Muscle of back (tissue), 11 donors: ENCODE data around the gene FBXL3. TPM values are rescaled to one million over a fixed set of nuclear protein-coding genes. Genes with fewer than 3 reads are reported as not detected.
A peak's percentile ranks its signal among the peaks of the same experiment; 100 is the strongest.
"Not testable (repeated sequence)": the region's sequence is repeated elsewhere in the genome, so short reads cannot be mapped to it uniquely, and the experiment has no call there.

Source experiments
- DNase-seq, 3 donors: peaks; one replicate each; pipeline versions ENCODE4 v3.0.0 to v3.0.0-alpha.2; 2013
- polyA plus RNA-seq, 10 donors: library from polyadenylated mRNA; unstranded; fragments of 120-200 nt; gene quantifications; one replicate each; pipeline ENCODE4 v1.2.1, GENCODE V29; 2013; ENCODE audit not compliant: insufficient read length in 10 of 10

FBXL3 gene
- polyA plus RNA-seq, 10 donors: 32.5 to 44.6 (median 38.6) TPM

- peak; percentile 89 to 96 (median 91) for DNase-seq
Measured at GRCh38 chr13:76991796-76992547, 35.0 kb downstream of the FBXL3 start, which contains the start of gene CLN5. Gene CLN5, plus strand, starts transcription at chr13:76992081. Its CDS starts 18 bp downstream, at chr13:76992099.

- no peak for DNase-seq
Measured at GRCh38 chr13:76991432-76991795, 35.5 kb downstream of the FBXL3 start.

GRCh38 chr13:76983676-76984075 is 43.3 kb downstream of the FBXL3 start:
- no peak for DNase-seq

- DNase-seq: no peak
Measured at GRCh38 chr13:76982061-76982460, 44.9 kb downstream of the FBXL3 start.

GRCh38 chr13:76980075-76980718 is 46.8 kb downstream of the FBXL3 start:
- peak; percentile 47 to 89 (median 84) for DNase-seq

DNA sequence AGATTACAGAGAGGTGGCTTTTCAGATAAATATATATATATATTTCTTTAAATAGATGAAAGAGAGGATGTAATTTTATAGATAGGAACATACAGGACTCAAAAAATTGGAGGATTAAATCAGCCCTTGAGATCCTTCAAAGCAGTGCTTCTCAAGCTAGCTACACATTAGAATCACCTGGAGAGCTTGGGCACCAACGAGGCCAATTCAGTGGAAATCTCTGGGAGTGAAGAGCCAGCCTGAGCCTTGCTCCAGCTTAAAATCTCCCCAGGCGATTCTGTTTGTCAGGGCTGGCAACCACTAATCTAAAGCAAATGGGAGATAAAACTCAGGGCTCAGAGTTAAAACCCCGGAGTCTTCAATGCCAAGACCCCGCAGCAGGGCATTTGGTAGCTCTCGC is 50.0 kb downstream of the FBXL3 start:
- DNase-seq: no peak

DNA sequence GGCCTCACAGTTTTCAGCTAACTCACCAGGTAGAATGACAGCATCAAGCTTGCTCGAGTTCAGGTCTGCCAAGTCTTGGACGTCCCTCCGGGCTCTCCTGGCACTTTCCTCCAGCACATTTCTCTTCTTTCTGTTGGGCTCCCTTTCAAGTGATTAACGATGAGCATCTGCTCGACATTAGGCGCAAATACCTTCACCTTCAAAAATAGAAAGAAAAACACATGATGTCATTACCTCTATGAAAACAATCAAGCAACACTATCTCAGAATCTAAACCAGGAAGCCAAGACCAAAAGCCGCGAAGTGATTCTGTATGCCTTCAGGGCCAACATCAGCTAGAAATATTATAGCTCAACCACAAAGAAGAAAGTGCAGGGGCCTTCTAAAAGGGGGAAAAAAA is 50.5 kb downstream of the FBXL3 start:
- peak in 1 of 3 donors; percentile 33 for DNase-seq

DNA sequence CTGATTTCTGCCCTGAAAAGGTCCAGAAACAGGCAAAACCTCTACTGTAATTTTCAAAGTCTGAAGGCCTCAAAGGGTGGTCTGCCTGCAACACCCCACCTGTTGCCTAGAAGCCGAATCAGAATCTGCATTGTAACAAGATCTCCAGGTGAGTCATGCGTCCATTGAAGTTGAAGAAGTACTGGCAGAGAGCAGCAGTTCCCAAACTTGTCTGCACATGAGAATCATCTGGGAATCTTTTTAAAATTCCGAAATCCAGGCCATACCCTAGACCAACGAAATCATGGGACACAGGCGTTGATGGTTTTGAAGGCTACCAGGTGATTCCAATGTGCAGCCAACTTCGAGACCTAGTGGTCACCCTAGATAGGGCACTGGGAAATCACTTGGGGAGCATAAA is 51.1 kb downstream of the FBXL3 start:
- no peak for DNase-seq

- DNase-seq: no peak
Measured at GRCh38 chr13:76974618-76974975, 52.4 kb downstream of the FBXL3 start.

- DNase-seq: no peak
Measured at GRCh38 chr13:76973920-76974617, 52.9 kb downstream of the FBXL3 start.

DNA sequence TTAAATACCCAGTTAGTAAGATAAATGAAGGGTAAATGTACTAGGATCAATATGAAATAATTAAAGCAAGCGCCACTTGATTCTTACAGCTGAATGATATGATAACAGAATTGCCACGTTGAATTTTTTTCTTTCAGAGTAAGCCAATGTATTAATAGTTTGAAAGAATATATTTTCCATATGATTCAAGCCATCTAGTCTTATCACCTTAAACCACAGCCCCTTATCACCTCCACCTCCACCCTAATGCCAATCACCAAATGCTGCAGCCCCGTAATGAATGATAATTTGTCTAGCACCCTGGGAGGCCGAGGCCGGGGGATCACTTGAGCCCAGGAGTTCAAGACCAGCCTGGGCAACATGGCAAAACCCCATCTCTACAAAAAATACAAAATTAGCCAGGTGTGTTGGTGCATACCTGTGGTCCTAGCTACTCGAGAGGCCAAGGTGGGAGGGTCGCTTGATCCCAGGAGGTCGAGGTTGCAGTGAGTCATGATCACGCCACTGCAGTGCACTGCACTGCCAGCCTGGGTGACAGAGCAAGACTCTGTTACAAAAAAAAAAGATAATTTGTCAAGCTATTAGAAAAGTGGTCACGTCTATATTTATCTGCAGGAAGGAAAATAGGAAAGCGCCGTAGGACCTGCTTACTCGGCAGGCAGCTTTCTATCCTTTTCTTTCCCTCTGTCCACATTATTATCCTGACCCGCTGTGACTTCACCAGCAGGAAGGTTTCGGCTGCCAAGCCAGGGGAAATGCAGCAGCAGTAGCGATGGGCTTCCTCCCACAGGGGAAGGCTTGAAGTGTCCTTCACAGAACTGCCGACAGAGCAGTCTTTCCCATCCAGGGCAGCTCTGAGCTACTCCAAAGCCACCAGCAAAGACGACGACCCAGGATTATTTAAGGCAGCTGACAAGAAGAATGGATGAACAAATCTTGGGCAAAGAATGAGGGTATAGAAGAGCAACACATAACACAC is 54.8 kb downstream of the FBXL3 start:
- no peak for DNase-seq

DNA sequence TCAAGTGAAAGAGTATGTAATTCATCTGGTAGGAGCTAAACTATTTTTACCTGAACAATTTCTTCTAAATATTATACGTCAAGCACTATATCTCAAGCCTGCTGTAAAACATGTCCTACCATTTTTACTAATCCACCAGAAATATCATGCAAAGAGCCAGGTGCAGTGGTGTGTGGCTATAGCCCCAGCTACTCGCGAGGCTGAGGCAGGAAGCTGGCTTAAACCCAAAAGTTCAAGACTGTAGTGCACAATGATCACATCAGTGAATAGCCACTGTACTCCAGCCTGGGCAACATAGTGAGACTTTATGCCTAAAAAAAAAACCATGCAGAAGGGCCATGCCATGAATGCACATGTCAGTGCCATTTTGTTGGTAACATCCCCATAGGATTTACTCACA is 55.7 kb downstream of the FBXL3 start:
- no peak for DNase-seq

DNA sequence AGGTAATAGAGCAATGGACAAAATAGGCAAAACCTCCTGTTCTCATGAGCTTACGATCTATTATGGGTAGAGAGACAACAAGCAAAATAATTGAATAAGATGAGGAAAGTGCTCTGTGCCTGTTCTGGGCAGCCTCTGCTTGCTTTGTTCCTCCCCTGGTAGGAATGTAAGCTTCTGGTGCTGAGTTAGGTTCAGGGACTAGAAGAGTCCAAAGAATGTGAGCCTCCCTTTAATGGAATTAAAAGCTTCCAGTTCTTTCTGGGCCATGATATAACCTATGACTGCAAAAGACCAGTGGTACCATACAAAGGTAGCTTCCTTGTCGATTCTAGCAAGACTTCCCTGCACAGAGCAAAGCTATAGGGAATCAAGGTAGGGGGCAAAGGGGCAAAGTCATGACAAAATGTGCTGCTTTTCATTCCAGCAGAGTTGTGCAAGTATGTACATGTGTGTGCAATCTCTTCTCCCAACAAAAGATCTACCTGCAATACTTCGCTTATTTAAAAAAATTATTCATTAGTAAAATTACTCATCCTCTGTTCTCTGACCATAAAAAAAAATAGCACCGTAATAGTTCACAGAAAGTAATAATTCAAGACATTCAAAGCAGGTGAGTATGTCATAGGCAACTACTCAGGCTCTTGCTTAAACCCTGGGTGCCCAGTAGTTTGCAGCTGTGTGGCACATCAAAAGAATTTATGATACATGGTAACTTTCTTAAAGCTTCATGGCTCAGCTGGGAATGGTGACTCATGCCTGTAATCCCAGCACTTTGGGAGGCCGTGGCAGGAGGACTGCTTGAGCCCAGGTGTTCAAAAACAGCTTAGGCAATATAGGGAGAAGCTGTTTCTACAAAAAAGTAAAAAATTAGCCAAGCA is 57.2 kb downstream of the FBXL3 start:
- DNase-seq: no peak

- peak in 2 of 3 donors; percentile 43 to 61 for DNase-seq
Measured at GRCh38 chr13:76968041-76968440, 58.9 kb downstream of the FBXL3 start.

- no peak for DNase-seq
Measured at GRCh38 chr13:76967031-76967430, 59.9 kb downstream of the FBXL3 start.

DNA sequence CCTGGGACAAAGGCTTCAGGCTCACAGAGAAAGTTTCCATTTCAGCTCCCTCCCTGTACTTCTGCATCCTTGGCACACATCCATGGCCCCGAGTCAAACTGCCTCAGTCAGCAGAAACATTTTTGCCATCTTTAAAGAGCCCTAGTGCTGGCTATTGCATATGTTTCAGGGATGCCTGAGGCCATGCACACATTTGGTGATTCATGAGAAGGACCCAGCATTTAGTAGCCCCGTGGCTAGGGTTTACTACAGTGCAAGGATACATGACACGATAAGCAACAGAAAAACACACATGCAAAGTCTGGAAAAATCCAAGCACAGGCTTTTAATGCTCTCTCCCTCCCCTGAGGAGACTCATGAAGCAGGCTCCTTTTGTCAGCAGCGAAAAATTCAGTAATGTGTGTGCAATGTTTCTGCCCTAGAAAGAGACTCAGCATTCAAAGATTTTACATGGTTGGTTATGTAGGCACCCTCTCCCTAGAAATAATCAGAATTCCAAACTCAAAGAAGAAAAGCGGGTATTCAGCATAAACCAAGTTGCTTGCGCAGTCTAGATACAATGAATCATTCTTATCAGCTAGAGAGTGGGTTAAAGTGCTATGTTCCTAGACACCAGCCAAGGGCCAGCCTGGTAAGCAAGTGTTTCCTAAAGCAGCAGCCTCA is 61.1 kb downstream of the FBXL3 start:
- peak; percentile 73 to 91 (median 84) for DNase-seq

DNA sequence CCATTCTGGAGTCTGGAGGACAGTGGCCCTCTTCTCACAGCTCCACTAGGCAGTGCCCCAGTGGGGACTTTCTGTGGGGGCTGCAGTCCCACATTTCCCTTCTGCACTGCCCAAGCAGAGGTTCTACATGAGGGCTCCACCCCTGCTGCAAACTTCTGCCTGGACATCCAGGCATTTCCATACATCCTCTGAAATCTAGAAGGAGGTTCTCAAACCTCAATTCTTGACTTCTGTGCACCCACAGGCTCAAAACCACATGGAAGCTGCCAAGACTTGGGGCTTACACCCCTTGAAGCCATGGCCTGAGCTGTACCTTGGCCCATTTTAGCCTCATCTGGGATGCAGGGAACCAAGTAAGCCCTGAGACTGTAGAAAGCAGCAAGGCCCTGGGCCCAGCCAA is 67.2 kb downstream of the FBXL3 start:
- DNase-seq: not testable (repeated sequence)

DNA sequence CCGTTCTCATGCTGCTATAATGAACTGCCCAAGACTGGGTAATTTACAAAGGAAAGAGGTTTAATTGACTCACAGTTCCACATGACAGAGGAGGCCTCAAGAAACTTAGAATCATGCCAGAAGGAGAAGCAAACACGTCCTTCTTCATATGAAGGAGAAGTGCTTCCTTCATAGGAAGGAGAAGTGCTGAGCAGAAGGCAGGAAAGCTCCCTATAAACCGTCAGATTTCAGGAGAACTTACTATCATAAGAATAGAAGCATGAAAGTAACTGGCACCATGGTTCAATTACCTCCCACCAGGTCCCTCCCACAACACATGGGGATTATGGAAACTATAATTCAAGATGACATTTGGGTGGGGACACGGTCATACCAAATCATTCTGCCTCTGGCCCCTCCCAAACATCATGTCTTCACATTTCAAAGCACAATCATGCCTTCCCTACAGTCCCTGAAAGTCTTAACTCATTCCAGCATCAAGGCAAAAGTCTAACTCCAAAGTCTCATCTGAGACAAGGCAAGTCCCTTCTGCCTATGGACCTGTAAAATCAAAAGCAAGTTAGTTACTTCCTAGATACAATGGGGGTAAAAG is 68.0 kb downstream of the FBXL3 start:
- DNase-seq: no peak

GRCh38 chr13:76955661-76956060 is 71.3 kb downstream of the FBXL3 start:
- DNase-seq: no peak
